Activated T-cell treated with anti-CD3 and anti-CD28 coated beads, Interleukin-2, amount 50 U/mL, for 48 hours (primary cell): Measurements from ENCODE around the gene CLDN17.

ENCODE experiments used
- DNase-seq, 2 experiments: peaks; one replicate each; pipeline ENCODE4 v3.0.0-alpha.2; 2020

Gene CLDN17

GRCh38 chr21:30166705-30167104 is at the start of gene CLDN17:
CLDN17 (minus strand) TSS chr21:30166805; CDS start chr21:30166617, 188 bp downstream.
- no peak for DNase-seq

GRCh38 chr21:30216041-30216723 is 49.6 kb upstream of the CLDN17 start, which contains the start of gene CLDN8:
CLDN8 (minus strand) TSS chr21:30216097; CDS start chr21:30215925, 172 bp downstream.
- no peak for DNase-seq

- no peak for DNase-seq
Observed at GRCh38 chr21:30211071-30211470, 44.5 kb upstream of the CLDN17 start.

- no peak for DNase-seq
Observed at GRCh38 chr21:30209601-30210000, 43.0 kb upstream of the CLDN17 start.

- no peak for DNase-seq
Observed at GRCh38 chr21:30207252-30207579, 40.6 kb upstream of the CLDN17 start.

- DNase-seq: no peak
Observed at GRCh38 chr21:30206551-30207251, 40.1 kb upstream of the CLDN17 start.

- DNase-seq: no peak
Observed at GRCh38 chr21:30200000-30200399, 33.4 kb upstream of the CLDN17 start.

- DNase-seq: no peak
Observed at GRCh38 chr21:30194701-30195299, 28.2 kb upstream of the CLDN17 start.

- no peak for DNase-seq
Observed at GRCh38 chr21:30193201-30193600, 26.6 kb upstream of the CLDN17 start.

- DNase-seq: no peak
Observed at GRCh38 chr21:30190554-30190953, 23.9 kb upstream of the CLDN17 start.

- DNase-seq: no peak
Observed at GRCh38 chr21:30189773-30190172, 23.2 kb upstream of the CLDN17 start.

GRCh38 chr21:30186242-30186641 is 19.6 kb upstream of the CLDN17 start:
- no peak for DNase-seq

GRCh38 chr21:30168086-30168485 is 1.5 kb upstream of the CLDN17 start:
- no peak for DNase-seq

GRCh38 chr21:30166171-30166570 is 434 bp downstream of the CLDN17 start:
- no peak for DNase-seq

- no peak for DNase-seq
Observed at GRCh38 chr21:30164796-30165195, 1.8 kb downstream of the CLDN17 start.

- DNase-seq: no peak
Observed at GRCh38 chr21:30153697-30154340, 12.8 kb downstream of the CLDN17 start.

- no peak for DNase-seq
Observed at GRCh38 chr21:30152792-30153191, 13.8 kb downstream of the CLDN17 start.

- no peak for DNase-seq
Observed at GRCh38 chr21:30148906-30149305, 17.7 kb downstream of the CLDN17 start.

- DNase-seq: no peak
Observed at GRCh38 chr21:30146558-30147282, 19.9 kb downstream of the CLDN17 start.

GRCh38 chr21:30138483-30138882 is 28.1 kb downstream of the CLDN17 start:
- no peak for DNase-seq

GRCh38 chr21:30129246-30129645 is 37.4 kb downstream of the CLDN17 start:
- no peak for DNase-seq

- no peak for DNase-seq
Observed at GRCh38 chr21:30126576-30126975, 40.0 kb downstream of the CLDN17 start.

GRCh38 chr21:30117631-30118030 is 49.0 kb downstream of the CLDN17 start:
- DNase-seq: no peak
